ENCODE data around the gene ARPC1A. TPM values are rescaled to one million over a fixed set of nuclear protein-coding genes. Genes with fewer than 3 reads are reported as not detected.

The ARPC1A gene
- polyA plus RNA-seq, 1 donor from 2014 or later: 154 TPM

DNA sequence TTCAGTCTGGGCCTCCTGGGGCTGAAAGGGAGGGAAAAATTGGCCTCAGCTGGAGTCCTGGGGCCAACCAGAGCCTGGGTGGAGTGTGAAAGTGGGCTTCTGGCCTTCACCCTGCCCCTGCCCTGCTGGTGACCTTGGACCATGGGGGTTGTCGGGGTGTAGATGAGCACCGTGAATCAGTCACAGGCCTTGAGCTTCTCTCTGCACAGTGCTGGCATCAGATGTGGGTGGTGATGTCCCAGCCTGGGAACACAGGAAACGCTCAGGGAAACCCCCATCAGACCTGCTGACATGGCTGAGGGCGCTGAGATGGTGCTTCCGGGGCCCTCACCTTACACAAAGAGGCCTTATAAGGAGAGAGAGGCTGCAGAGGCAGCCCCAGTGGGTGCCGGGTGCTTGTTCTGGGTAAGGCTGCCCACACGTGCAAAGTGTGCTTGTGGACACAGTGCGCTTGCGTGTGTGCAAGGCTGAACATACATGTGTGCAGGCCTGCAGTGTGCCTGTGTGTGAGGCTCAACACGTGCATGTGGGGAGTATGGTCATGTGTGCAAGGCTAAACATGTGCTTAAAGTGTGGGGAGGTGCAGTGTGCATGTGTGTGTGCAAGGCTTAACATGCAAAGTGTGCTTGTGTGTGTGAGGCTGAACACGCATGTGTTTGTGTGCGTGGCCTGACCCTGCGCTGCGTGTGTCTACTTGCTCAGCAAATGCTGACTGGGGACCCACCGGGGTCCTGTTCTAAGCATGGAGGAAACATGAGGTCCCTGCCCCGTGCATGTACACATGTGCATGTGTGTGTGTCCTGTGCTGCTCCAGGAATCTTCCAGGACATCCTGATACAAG, 55.3 kb downstream of the ARPC1A start:
- Histone ChIP-seq H3K9me3 (ENCODE audit: low read length) (no peaks in the 10 kb centered on the region), H3F3A (ENCODE audit: insufficient read depth, low read length, poor library complexity, severe bottlenecking) (no peaks in the 10 kb centered on the region), H3K27me3 (ENCODE audit: insufficient read depth, low read depth, low read length) (no peaks in the 10 kb centered on the region), H2AFZ (ENCODE audit: low read depth, low read length) (no peak overlapping the region), H3K9me2 (ENCODE audit: insufficient read depth, low read length) (no peaks in the 10 kb centered on the region), H3K9ac (ENCODE audit: low read length) (no peak overlapping the region), H3K79me2 (replicated peaks; ENCODE audit: insufficient read depth, low read length) (no peaks in the 10 kb centered on the region), H3K27ac (ENCODE audit: low read length) (no peak overlapping the region), H3K4me2 (ENCODE audit: low read length) (no peak overlapping the region), H3K36me3 (ENCODE audit: insufficient read depth, low read length) (no peaks in the 10 kb centered on the region), H3K4me3 (ENCODE audit: low read length) (no peak overlapping the region), H4K20me1 (ENCODE audit: insufficient read depth) (no peaks in the 10 kb centered on the region)
- TF ChIP-seq CTCF (IDR thresholded peaks at IDR 0.05; ENCODE audit: poor library complexity, severe bottlenecking) (no peak), SMC3 (conservative IDR thresholded peaks at IDR 0.05; ENCODE audit: poor library complexity) (no peak), EZH2 (IDR thresholded peaks at IDR 0.05; ENCODE audit: borderline replicate concordance, insufficient read depth, low read length, poor library complexity, severe bottlenecking) (no peak), EP300 (conservative IDR thresholded peaks at IDR 0.05; ENCODE audit: poor library complexity, severe bottlenecking) (no peak), TAF1 (IDR thresholded peaks at IDR 0.05; ENCODE audit: low read depth) (no peak)

DNA sequence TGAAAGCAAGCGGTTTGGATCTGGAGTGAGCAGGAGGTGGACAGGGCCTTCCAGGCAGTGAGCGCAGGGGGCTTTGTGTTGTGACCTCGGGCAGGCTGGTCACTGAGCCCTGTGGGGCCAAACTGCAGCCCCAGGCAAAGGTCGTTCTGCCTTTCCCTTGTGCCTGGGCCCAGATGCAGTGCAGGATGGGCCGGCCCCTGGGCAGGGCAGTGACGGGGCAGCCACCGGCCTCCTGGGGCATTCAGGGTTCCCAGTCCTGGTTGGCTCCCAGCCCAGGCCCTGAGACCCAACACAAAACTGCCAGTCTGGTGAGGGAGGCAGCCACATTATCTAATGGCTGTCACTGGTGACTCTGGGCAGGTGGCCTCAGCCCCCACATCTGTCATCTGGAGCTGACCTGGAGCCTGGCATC, 56.0 kb downstream of the ARPC1A start:
- TF ChIP-seq EP300 (conservative IDR thresholded peaks at IDR 0.05; ENCODE audit: poor library complexity, severe bottlenecking): no peak
- TF ChIP-seq SMC3 (conservative IDR thresholded peaks at IDR 0.05; ENCODE audit: poor library complexity): no peak
- TF ChIP-seq POLR2AphosphoS5 (IDR thresholded peaks at IDR 0.05): no peak
- no peak for TF ChIP-seq RAD21 (conservative IDR thresholded peaks at IDR 0.05)
- Histone ChIP-seq H3K27ac (ENCODE audit: low read length) (no peak overlapping the region), H2AFZ (ENCODE audit: low read depth, low read length) (no peak overlapping the region), H3K27me3 (ENCODE audit: insufficient read depth, low read depth, low read length) (no peaks in the 10 kb centered on the region), H3K9me2 (ENCODE audit: insufficient read depth, low read length) (no peaks in the 10 kb centered on the region), H3K36me3 (ENCODE audit: insufficient read depth, low read length) (no peaks in the 10 kb centered on the region), H4K20me1 (ENCODE audit: insufficient read depth) (no peaks in the 10 kb centered on the region), H3K79me2 (replicated peaks; ENCODE audit: insufficient read depth, low read length) (no peaks in the 10 kb centered on the region), H3F3A (ENCODE audit: insufficient read depth, low read length, poor library complexity, severe bottlenecking) (no peaks in the 10 kb centered on the region), H3K4me2 (ENCODE audit: low read length) (no peak overlapping the region), H3K4me3 (ENCODE audit: low read length) (no peak overlapping the region), H3K9ac (ENCODE audit: low read length) (no peak overlapping the region), H3K9me3 (ENCODE audit: low read length) (no peaks in the 10 kb centered on the region)

DNA sequence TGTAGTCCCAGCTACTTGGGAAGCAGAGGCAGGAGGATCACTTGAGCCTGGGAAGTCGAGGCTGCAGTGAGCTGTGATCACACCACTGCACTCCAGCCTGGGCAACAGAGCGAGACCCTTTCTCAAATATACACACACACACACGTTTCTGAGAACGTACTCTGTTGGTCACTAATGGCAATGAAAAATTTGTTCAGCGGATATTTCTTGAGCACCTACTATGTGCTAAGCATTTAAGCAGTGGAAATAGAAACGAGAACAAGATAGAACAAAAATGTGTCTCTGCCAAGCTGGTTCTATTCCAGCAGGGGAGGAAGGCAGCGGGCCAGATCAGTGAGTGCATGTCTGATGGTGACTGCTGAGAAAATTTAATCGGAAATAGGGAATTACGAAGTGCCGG, 57.5 kb downstream of the ARPC1A start:
- H3K4me3 ChIP-seq (ENCODE audit: low read length): no peak overlapping the region
- H3K27me3 ChIP-seq (ENCODE audit: insufficient read depth, low read depth, low read length): no peaks in the 10 kb centered on the region
- no peaks in the 10 kb centered on the region for H3K36me3 ChIP-seq (ENCODE audit: insufficient read depth, low read length)
- no peaks in the 10 kb centered on the region for H4K20me1 ChIP-seq (ENCODE audit: insufficient read depth)
- no peaks in the 10 kb centered on the region for H3K79me2 ChIP-seq (replicated peaks; ENCODE audit: insufficient read depth, low read length)
- no peaks in the 10 kb centered on the region for H3K9me3 ChIP-seq (ENCODE audit: low read length)
- no peak overlapping the region for H3K4me2 ChIP-seq (ENCODE audit: low read length)
- H3F3A ChIP-seq (ENCODE audit: insufficient read depth, low read length, poor library complexity, severe bottlenecking): no peaks in the 10 kb centered on the region
- no peak overlapping the region for H3K9ac ChIP-seq (ENCODE audit: low read length)
- no peaks in the 10 kb centered on the region for H3K9me2 ChIP-seq (ENCODE audit: insufficient read depth, low read length)
- no peak for TF ChIP-seq EZH2 (IDR thresholded peaks at IDR 0.05; ENCODE audit: borderline replicate concordance, insufficient read depth, low read length, poor library complexity, severe bottlenecking)
- no peak for TF ChIP-seq CTCF (IDR thresholded peaks at IDR 0.05; ENCODE audit: poor library complexity, severe bottlenecking)
- TF ChIP-seq TAF1 (IDR thresholded peaks at IDR 0.05; ENCODE audit: low read depth): no peak
- TF ChIP-seq POLR2AphosphoS5 (IDR thresholded peaks at IDR 0.05): no peak
- no peak for TF ChIP-seq EP300 (conservative IDR thresholded peaks at IDR 0.05; ENCODE audit: poor library complexity, severe bottlenecking)
- no peak for TF ChIP-seq RAD21 (conservative IDR thresholded peaks at IDR 0.05)
- TF ChIP-seq SMC3 (conservative IDR thresholded peaks at IDR 0.05; ENCODE audit: poor library complexity): no peak
- TF ChIP-seq, protein P1, sequence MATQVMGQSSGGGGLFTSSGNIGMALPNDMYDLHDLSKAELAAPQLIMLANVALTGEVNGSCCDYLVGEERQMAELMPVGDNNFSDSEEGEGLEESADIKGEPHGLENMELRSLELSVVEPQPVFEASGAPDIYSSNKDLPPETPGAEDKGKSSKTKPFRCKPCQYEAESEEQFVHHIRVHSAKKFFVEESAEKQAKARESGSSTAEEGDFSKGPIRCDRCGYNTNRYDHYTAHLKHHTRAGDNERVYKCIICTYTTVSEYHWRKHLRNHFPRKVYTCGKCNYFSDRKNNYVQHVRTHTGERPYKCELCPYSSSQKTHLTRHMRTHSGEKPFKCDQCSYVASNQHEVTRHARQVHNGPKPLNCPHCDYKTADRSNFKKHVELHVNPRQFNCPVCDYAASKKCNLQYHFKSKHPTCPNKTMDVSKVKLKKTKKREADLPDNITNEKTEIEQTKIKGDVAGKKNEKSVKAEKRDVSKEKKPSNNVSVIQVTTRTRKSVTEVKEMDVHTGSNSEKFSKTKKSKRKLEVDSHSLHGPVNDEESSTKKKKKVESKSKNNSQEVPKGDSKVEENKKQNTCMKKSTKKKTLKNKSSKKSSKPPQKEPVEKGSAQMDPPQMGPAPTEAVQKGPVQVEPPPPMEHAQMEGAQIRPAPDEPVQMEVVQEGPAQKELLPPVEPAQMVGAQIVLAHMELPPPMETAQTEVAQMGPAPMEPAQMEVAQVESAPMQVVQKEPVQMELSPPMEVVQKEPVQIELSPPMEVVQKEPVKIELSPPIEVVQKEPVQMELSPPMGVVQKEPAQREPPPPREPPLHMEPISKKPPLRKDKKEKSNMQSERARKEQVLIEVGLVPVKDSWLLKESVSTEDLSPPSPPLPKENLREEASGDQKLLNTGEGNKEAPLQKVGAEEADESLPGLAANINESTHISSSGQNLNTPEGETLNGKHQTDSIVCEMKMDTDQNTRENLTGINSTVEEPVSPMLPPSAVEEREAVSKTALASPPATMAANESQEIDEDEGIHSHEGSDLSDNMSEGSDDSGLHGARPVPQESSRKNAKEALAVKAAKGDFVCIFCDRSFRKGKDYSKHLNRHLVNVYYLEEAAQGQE (IDR thresholded peaks at IDR 0.05; ENCODE audit: borderline replicate concordance): no peak
- no peak overlapping the region for H3K27ac ChIP-seq (ENCODE audit: low read length)
- no peak overlapping the region for H2AFZ ChIP-seq (ENCODE audit: low read depth, low read length)

Measured in neural cell (in vitro differentiated cells).